Measurements from ENCODE around the gene EDNRA.

DNA sequence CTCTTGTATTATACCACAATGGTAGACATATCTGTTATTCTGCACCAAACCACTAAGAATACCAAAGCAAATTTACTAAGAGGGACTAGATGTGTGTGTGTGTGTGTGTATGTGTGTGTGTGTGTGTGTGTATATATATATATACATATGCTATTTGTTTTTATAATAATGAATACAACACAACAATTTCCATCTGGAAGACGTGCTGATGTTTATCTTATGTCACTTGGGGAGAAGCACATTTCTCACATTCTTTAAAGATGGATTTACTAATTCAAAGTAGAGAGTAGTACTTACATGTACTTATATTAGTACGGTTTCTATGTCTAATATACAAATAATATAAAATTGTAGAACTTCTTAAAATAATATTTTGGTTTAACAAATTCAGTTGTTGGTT lies 52.0 kb downstream of the EDNRA start:
- no peak for TF ChIP-seq SP1 (IDR thresholded peaks at IDR 0.05)
- TF ChIP-seq TARDBP (IDR thresholded peaks at IDR 0.05), result no peak
- TF ChIP-seq FOXM1 (IDR thresholded peaks at IDR 0.05; ENCODE audit: borderline replicate concordance), result no peak
- TF ChIP-seq FOXK2 (IDR thresholded peaks at IDR 0.05), result no peak
- no peak for TF ChIP-seq ELF4 (IDR thresholded peaks at IDR 0.05)
- TF ChIP-seq BHLHE40 (IDR thresholded peaks at IDR 0.05; ENCODE audit: borderline replicate concordance), result no peak
- no peak for TF ChIP-seq CTBP1 (IDR thresholded peaks at IDR 0.05; ENCODE audit: borderline replicate concordance)
- no peak for TF ChIP-seq NFRKB (IDR thresholded peaks at IDR 0.05)
- TF ChIP-seq, protein P1, sequence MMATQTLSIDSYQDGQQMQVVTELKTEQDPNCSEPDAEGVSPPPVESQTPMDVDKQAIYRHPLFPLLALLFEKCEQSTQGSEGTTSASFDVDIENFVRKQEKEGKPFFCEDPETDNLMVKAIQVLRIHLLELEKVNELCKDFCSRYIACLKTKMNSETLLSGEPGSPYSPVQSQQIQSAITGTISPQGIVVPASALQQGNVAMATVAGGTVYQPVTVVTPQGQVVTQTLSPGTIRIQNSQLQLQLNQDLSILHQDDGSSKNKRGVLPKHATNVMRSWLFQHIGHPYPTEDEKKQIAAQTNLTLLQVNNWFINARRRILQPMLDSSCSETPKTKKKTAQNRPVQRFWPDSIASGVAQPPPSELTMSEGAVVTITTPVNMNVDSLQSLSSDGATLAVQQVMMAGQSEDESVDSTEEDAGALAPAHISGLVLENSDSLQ (IDR thresholded peaks at IDR 0.05), result no peak

Data from HEK293T (cell line).